Measurements from ENCODE around the gene DCAF17.

Gene DCAF17

DNA sequence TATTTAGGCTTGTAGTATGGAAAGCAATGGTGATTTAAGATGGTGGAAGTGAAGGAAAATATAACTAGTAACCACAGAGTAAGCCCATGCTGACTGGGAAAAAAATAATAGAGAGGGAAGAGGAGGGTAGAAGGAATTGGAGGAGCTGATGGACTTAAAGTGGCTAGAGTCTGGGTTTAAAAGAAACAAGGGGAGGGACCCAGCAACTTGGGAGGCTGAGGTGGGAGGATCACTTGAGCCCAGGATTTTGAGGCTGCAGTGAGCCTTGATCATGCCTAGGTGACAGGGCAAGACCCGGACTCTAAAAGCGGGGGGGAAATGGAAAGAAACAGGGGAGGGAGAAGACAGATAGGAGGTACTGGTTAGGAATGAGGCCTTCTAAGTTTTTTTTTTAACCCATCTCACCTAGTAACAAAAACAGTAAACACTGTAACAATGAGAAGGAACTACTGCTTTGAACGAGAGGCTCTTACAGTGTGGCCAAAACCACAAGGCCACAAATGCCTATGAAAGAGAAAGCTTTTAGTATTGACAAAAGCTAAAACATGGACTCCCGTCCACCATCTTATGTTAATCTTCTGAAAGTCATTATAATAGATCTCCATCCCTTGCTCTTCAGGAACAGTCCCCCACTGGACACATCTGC lies 26.9 kb upstream of the DCAF17 start:
- TF ChIP-seq, protein P1, sequence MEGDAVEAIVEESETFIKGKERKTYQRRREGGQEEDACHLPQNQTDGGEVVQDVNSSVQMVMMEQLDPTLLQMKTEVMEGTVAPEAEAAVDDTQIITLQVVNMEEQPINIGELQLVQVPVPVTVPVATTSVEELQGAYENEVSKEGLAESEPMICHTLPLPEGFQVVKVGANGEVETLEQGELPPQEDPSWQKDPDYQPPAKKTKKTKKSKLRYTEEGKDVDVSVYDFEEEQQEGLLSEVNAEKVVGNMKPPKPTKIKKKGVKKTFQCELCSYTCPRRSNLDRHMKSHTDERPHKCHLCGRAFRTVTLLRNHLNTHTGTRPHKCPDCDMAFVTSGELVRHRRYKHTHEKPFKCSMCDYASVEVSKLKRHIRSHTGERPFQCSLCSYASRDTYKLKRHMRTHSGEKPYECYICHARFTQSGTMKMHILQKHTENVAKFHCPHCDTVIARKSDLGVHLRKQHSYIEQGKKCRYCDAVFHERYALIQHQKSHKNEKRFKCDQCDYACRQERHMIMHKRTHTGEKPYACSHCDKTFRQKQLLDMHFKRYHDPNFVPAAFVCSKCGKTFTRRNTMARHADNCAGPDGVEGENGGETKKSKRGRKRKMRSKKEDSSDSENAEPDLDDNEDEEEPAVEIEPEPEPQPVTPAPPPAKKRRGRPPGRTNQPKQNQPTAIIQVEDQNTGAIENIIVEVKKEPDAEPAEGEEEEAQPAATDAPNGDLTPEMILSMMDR (IDR thresholded peaks at IDR 0.05; ENCODE audit: insufficient read depth, low read length, missing control alignments), result no peak
- H3K4me3 ChIP-seq (ENCODE audit: low read depth, low read length), result no peak overlapping the region
- ChIA-PET POLR2A (no interaction called here), CTCF (interaction anchor here (1.9 to 3.6 kb wide), 2 partner anchors 9 kb away, joined by 5 to 16 read pairs; no protein-coding TSS in a partner anchor)
- DNase-seq (ENCODE audit: low read depth, low spot score), result no peak

GRCh38 chr2:171407676-171408044 lies 26.4 kb upstream of the DCAF17 start:
- DNase-seq (ENCODE audit: low read depth, low spot score), result no peak
- ChIA-PET CTCF (interaction anchor here (1.9 to 3.6 kb wide), 2 partner anchors 9 to 10 kb away, joined by 5 to 16 read pairs; no protein-coding TSS in a partner anchor), POLR2A (no interaction called here)
- TF ChIP-seq, protein P1 (IDR thresholded peaks at IDR 0.05; ENCODE audit: insufficient read depth, low read length, missing control alignments), result no peak
- no peak overlapping the region for H3K4me3 ChIP-seq (ENCODE audit: low read depth, low read length)

GRCh38 chr2:171409436-171409971 lies 24.5 kb upstream of the DCAF17 start:
- ChIA-PET CTCF (interaction anchor here (0.6 to 2.6 kb wide), 5 partner anchors 11 to 437 kb away, joined by 3 to 16 read pairs (median 4); no protein-coding TSS in a partner anchor), POLR2A (no interaction called here)
- DNase-seq (ENCODE audit: low read depth, low spot score), result no peak
- TF ChIP-seq, protein P1 (IDR thresholded peaks at IDR 0.05; ENCODE audit: insufficient read depth, low read length, missing control alignments), result no peak
- no peak overlapping the region for H3K4me3 ChIP-seq (ENCODE audit: low read depth, low read length)

- POLR2A ChIA-PET, result no interaction called here
- H3K4me3 ChIP-seq (ENCODE audit: low read depth, low read length), result no peak overlapping the region
- CTCF ChIA-PET, result interaction anchor here (0.6 to 2.6 kb wide), 9 partner anchors 12 to 481 kb away, joined by 3 to 16 read pairs (median 4); no protein-coding TSS in a partner anchor
- no peak for DNase-seq (ENCODE audit: low read depth, low spot score)
- TF ChIP-seq, protein P1 (IDR thresholded peaks at IDR 0.05; ENCODE audit: insufficient read depth, low read length, missing control alignments), result no peak
Measured at GRCh38 chr2:171410101-171410500, 23.9 kb upstream of the DCAF17 start.

DNA sequence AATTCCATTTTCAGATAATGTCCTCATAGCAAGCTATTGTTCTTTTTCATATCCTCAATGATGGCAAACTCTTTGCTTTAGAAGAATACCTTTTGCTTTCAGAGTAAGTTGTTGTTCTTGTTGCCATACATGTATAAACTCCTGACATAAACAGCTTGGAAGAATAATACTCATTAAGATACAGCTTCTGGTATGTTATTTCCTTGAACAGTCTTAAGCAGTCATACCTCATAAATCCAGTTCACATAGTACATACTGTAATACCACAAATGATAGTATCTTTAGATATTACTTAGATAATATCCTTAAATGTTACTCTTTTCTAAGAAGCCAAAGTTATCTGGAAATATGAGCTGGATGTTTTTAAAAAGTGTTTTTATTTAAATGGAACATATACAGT lies 23.4 kb upstream of the DCAF17 start:
- ChIA-PET CTCF (interaction anchor here (0.9 to 2.6 kb wide), 7 partner anchors 13 to 481 kb away, joined by 3 to 16 read pairs (median 4); no protein-coding TSS in a partner anchor), POLR2A (no interaction called here)
- TF ChIP-seq, protein P1 (IDR thresholded peaks at IDR 0.05; ENCODE audit: insufficient read depth, low read length, missing control alignments), result no peak
- no peak overlapping the region for H3K4me3 ChIP-seq (ENCODE audit: low read depth, low read length)
- no peak for DNase-seq (ENCODE audit: low read depth, low spot score)

- DNase-seq (ENCODE audit: low read depth, low spot score), result no peak
- CTCF ChIA-PET, result interaction anchor here (0.9 to 2.6 kb wide), 3 partner anchors 252 to 439 kb away, joined by 3 to 16 read pairs (median 3); no protein-coding TSS in a partner anchor
- POLR2A ChIA-PET, result no interaction called here
Measured at GRCh38 chr2:171411214-171411613, 22.8 kb upstream of the DCAF17 start.

More at GRCh38 chr2:171411214-171411613, 22.8 kb upstream of the DCAF17 start:
- no peak overlapping the region for H3K4me3 ChIP-seq (ENCODE audit: low read depth, low read length)
- TF ChIP-seq, protein P1 (IDR thresholded peaks at IDR 0.05; ENCODE audit: insufficient read depth, low read length, missing control alignments), result no peak

Measured in AG04449 (cell line).